GM19324 (cell line): Measurements from ENCODE around the gene IPO4.

Experiments used
- ATAC-seq: cut with Tn5 transposase; IDR thresholded peaks from one replicate; pipeline ENCODE4 v1.9.1; 2021; ENCODE audit warnings: mild to moderate bottlenecking, moderate library complexity; ENCODE audit not compliant: unreplicated experiment, low FRiP score

IPO4 gene

GRCh38 chr14:24150061-24150460 is 38.6 kb downstream of the IPO4 start:
- ATAC-seq, result no peak

GRCh38 chr14:24149302-24149969 is 39.2 kb downstream of the IPO4 start:
- ATAC-seq, result no peak

- ATAC-seq, result peak; percentile 0
Measured at GRCh38 chr14:24147761-24148428, 40.7 kb downstream of the IPO4 start.

- ATAC-seq, result peak; percentile 85
Measured at GRCh38 chr14:24146978-24147760, 41.4 kb downstream of the IPO4 start, which contains the start of gene RNF31. Gene RNF31 (plus strand): TSS chr14:24147498. CDS start chr14:24147699, 201 bp downstream.

- ATAC-seq, result peak; percentile 71
Measured at GRCh38 chr14:24146453-24146977, 42.1 kb downstream of the IPO4 start, which contains the start of gene PSME2. Gene PSME2 (minus strand): TSS chr14:24146610. CDS start chr14:24146581, 29 bp downstream.

GRCh38 chr14:24145690-24146452 is 42.7 kb downstream of the IPO4 start:
- no peak for ATAC-seq

GRCh38 chr14:24145219-24145618 is 43.4 kb downstream of the IPO4 start:
- no peak for ATAC-seq

GRCh38 chr14:24144451-24144850 is 44.2 kb downstream of the IPO4 start:
- ATAC-seq, result no peak

- ATAC-seq, result no peak
Measured at GRCh38 chr14:24143511-24143910, 45.1 kb downstream of the IPO4 start.

- ATAC-seq, result peak; percentile 89
Measured at GRCh38 chr14:24141097-24141880, 47.3 kb downstream of the IPO4 start, which contains the start of gene EMC9. Gene EMC9 (minus strand): TSS chr14:24141591. CDS start chr14:24141304, 287 bp downstream.

- no peak for ATAC-seq
Measured at GRCh38 chr14:24139272-24139934, 49.2 kb downstream of the IPO4 start.

GRCh38 chr14:24138396-24139271 is 50.0 kb downstream of the IPO4 start:
- ATAC-seq, result no peak

- no peak for ATAC-seq
Measured at GRCh38 chr14:24137529-24138395, 50.9 kb downstream of the IPO4 start.

- ATAC-seq, result no peak
Measured at GRCh38 chr14:24136684-24137528, 51.7 kb downstream of the IPO4 start.

- peak; percentile 93 for ATAC-seq
Measured at GRCh38 chr14:24135834-24136683, 52.6 kb downstream of the IPO4 start, which contains the start of gene PSME1. Gene PSME1 (plus strand): TSS chr14:24136194. CDS start chr14:24136263, 69 bp downstream.
